HEK293T (cell line): ENCODE results near the gene PLPPR1.
"Not testable (repeated sequence)": the region's sequence is repeated elsewhere in the genome, so short reads cannot be mapped to it uniquely, and the experiment has no call there.

Experiments used
- CTCF ChIA-PET: fragments of 350-600 bp; formaldehyde crosslinking; extraction: SDS; loops from one replicate; lab custom pipeline; 2021; ENCODE audit warnings: antibody characterized with exemption, inconsistent platforms; lab: Yijun Ruan, JAX
- POLR2A ChIA-PET: fragments of 350-600 bp; formaldehyde crosslinking; extraction: SDS; loops from one replicate; lab custom pipeline; 2020; ENCODE audit warnings: antibody characterized with exemption, inconsistent platforms; lab: Yijun Ruan, JAX
- DNase-seq: peaks from one replicate; pipeline ENCODE4 v3.0.0; 2012; ENCODE audit warnings: mixed read lengths; ENCODE audit errors: extremely low spot score
- ARNT ChIP-seq: fragments of 450-650 bp; IDR thresholded peaks from 2 replicates; pipeline ENCODE4 v1.6.1; 2017; ENCODE audit warnings: mild to moderate bottlenecking
- BHLHE40 ChIP-seq: fragments of 450-650 bp; IDR thresholded peaks from 2 replicates; pipeline ENCODE4 v1.6.1; 2016; ENCODE audit warnings: mild to moderate bottlenecking, moderate library complexity, borderline replicate concordance
- CTBP1 ChIP-seq: fragments of 450-650 bp; IDR thresholded peaks from 2 replicates; pipeline ENCODE4 v1.6.1; 2016; ENCODE audit warnings: borderline replicate concordance
- ELF4 ChIP-seq: fragments of 450-650 bp; IDR thresholded peaks from 2 replicates; pipeline ENCODE4 v1.6.1; 2017; ENCODE audit warnings: antibody characterized with exemption
- FOXA1 ChIP-seq: fragments of 450-650 bp; IDR thresholded peaks from 2 replicates; pipeline ENCODE4 v1.6.1; 2016; ENCODE audit warnings: mild to moderate bottlenecking
- FOXK2 ChIP-seq: fragments of 450-650 bp; IDR thresholded peaks from 2 replicates; pipeline ENCODE4 v1.6.1; 2016; ENCODE audit warnings: mild to moderate bottlenecking
- FOXM1 ChIP-seq: fragments of 450-650 bp; IDR thresholded peaks from 2 replicates; pipeline ENCODE4 v1.6.1; 2017; ENCODE audit warnings: mild to moderate bottlenecking, borderline replicate concordance
- HDGF ChIP-seq: fragments of 450-650 bp; IDR thresholded peaks from 2 replicates; pipeline ENCODE4 v1.6.1; 2017; ENCODE audit warnings: antibody characterized with exemption, borderline replicate concordance
- L3MBTL2 ChIP-seq: fragments of 450-650 bp; conservative IDR thresholded peaks from 2 replicates; pipeline ENCODE4 v1.6.1; 2016; ENCODE audit warnings: mild to moderate bottlenecking
- LEF1 ChIP-seq: fragments of 450-650 bp; IDR thresholded peaks from 2 replicates; pipeline ENCODE4 v1.6.1; 2017; ENCODE audit warnings: mild to moderate bottlenecking, borderline replicate concordance
- NFRKB ChIP-seq: fragments of 450-650 bp; IDR thresholded peaks from 2 replicates; pipeline ENCODE4 v1.6.1; 2016; ENCODE audit warnings: mild to moderate bottlenecking, moderate library complexity
- SP1 ChIP-seq: fragments of 450-650 bp; IDR thresholded peaks from 2 replicates; pipeline ENCODE4 v1.6.1; 2017
- SUZ12 ChIP-seq: fragments of 450-650 bp; IDR thresholded peaks from 2 replicates; pipeline ENCODE4 v1.6.1; 2016; ENCODE audit warnings: mild to moderate bottlenecking
- TARDBP ChIP-seq: fragments of 450-650 bp; IDR thresholded peaks from 2 replicates; pipeline ENCODE4 v1.6.1; 2016
- ZNF384 ChIP-seq: fragments of 450-650 bp; IDR thresholded peaks from 2 replicates; pipeline ENCODE4 v1.6.1; 2016
- TF ChIP-seq, protein P1 (sequence below): fragments of 450-650 bp; IDR thresholded peaks from 2 replicates; pipeline ENCODE4 v1.6.1; 2016

Gene PLPPR1

DNA sequence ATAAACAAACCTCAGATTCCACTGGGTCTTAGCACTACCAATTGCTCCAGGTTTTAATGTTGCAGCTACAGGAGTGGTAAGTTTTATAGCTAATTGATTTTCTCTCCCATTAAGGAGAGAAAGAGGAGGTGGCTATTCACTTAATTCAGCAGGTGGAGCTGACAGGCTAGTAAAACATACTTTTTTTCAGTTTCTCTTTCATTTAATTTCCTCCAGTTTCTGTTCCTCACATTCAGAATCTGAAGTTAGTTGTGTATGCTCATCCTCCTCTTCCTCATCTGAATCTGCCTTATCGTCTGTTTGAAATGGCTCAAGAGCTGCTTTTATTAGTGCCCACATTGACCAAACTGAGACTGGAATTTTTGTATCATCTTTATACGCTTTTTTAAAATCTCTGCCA, 98.0 kb downstream of the PLPPR1 start:
- ChIA-PET CTCF (no interaction called here), POLR2A (no interaction called here)
- TF ChIP-seq ARNT, result no peak
- TF ChIP-seq ELF4, result no peak
- TF ChIP-seq LEF1, result no peak
- TF ChIP-seq FOXA1, result no peak
- TF ChIP-seq FOXK2, result no peak
- TF ChIP-seq FOXM1, result no peak
- DNase-seq, result no peak

DNA sequence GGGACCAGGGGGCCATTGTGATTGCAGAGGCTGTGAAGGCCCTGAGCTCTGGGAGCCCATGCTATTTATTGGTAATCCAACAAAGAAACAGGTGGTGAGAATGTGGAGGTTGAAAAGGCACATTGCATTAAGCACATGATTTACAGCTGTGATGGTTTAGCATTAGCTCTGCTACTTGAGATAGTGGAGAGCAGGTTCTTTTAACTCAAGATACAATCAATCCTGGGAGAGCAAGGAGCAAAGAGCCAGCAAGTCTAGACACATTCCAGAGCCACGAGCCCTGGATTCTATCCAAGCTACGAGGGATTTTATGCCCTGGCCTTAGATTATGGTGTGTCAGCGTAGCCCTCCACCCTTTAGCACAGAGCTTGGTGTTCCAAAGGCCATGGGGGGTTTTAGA, 98.8 kb downstream of the PLPPR1 start:
- CTCF ChIA-PET, POLR2A ChIA-PET, DNase-seq: not testable (repeated sequence)

DNA sequence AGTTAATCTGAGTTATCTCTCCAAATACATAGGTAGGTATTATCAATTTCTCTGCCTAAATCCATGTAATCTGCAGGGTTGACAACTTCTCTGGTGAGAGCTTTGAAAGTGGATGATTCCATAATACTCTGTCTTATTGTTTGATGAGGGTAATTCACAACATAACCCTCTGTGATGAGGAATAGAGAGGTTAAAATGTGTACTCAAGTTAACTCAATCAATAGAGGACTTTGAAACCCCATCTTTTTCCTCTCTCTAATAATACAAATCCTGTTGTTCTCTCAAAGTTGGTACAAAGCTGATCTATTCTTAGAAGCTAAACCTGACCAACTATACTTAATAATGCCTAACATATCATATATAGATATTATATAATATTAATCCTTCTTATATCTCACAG, 100.1 kb downstream of the PLPPR1 start:
- DNase-seq, result no peak
- CTCF ChIA-PET, result no interaction called here
- POLR2A ChIA-PET, result no interaction called here
- TF ChIP-seq LEF1 (no peak), NFRKB (no peak), SUZ12 (no peak), HDGF (no peak)

DNA sequence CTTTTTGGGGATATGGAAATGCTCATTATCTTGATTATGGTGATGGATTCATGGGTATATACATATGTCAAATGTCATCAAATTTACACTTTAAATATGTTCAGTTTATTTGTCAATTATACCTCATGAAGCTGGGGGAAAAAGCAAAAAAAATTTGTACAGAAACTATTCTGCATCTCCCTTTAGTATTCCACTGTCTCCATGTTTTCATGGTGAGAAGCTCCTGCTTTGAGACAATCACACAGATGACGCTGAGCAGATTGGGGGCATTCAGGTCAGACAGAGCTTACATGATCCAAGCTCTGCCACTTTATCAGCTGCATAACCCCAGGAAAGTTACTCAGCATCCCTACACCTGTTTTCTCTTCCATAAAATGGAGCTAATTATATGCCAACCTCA, 101.5 kb downstream of the PLPPR1 start:
- DNase-seq, result no peak
- POLR2A ChIA-PET, result no interaction called here

DNA sequence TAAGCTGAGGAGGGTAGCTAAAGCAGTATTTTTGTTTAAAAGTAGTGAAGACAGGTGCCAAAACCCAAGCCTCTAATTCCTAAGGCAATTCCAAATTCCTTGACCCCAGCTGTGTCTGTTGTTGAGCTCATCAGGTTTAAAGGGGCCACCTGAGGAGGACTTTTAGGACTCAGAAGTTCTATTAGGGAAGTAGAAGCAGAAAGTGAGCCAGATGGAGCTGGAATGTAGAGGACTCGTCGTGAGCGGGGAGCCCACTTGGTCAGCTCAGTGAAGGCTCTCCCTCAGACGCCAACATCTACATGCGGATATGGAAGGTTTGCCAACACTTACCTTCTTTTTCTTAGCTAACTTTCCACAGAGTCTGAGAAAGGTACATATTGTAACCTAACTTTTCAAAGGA, 102.8 kb downstream of the PLPPR1 start:
- POLR2A ChIA-PET, result no interaction called here
- no peak for TF ChIP-seq LEF1
- no peak for TF ChIP-seq FOXA1
- no peak for TF ChIP-seq FOXM1
- TF ChIP-seq SUZ12, result no peak
- no peak for TF ChIP-seq NFRKB
- TF ChIP-seq, protein P1, sequence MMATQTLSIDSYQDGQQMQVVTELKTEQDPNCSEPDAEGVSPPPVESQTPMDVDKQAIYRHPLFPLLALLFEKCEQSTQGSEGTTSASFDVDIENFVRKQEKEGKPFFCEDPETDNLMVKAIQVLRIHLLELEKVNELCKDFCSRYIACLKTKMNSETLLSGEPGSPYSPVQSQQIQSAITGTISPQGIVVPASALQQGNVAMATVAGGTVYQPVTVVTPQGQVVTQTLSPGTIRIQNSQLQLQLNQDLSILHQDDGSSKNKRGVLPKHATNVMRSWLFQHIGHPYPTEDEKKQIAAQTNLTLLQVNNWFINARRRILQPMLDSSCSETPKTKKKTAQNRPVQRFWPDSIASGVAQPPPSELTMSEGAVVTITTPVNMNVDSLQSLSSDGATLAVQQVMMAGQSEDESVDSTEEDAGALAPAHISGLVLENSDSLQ, result no peak
- no peak for TF ChIP-seq ELF4
- no peak for TF ChIP-seq ARNT
- no peak for TF ChIP-seq HDGF
- TF ChIP-seq L3MBTL2, result no peak
- no peak for DNase-seq
- CTCF ChIA-PET, result no interaction called here

More for the DNA sequence above, 101.5 kb downstream of the PLPPR1 start:
- no peak for TF ChIP-seq L3MBTL2
- TF ChIP-seq, protein P1, result no peak
- no peak for TF ChIP-seq ARNT
- TF ChIP-seq FOXM1, result no peak
- no peak for TF ChIP-seq SP1
- TF ChIP-seq FOXK2, result no peak
- TF ChIP-seq NFRKB, result no peak
- TF ChIP-seq SUZ12, result no peak
- no peak for TF ChIP-seq LEF1
- TF ChIP-seq HDGF, result no peak
- no peak for TF ChIP-seq TARDBP
- no peak for TF ChIP-seq ZNF384
- no peak for TF ChIP-seq FOXA1
- no peak for TF ChIP-seq CTBP1
- CTCF ChIA-PET, result no interaction called here

DNA sequence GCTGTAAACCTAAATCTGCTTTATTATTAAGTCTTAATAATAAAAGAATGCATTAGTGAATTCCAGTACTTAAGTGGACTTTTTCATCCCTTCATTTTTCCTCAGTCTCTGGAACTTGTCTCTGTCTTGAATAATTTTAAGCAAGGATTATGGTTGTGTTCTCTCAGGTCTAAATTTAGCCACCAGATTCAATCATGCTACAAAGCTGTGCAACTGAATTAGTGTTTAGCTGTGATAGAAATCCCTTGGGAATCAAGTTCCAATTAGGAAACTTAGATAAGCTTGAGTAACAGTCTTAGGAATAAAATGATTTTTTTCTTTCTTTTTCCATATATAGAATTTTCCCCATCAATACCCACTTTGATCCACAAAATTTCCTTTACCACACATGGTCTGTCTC, 104.3 kb downstream of the PLPPR1 start:
- CTCF ChIA-PET, result no interaction called here
- POLR2A ChIA-PET, result no interaction called here
- TF ChIP-seq ARNT (no peak), ELF4 (no peak), TARDBP (no peak), SP1 (no peak), NFRKB (no peak), ZNF384 (no peak), BHLHE40 (no peak), CTBP1 (no peak), L3MBTL2 (no peak), FOXK2 (no peak), FOXM1 (no peak), FOXA1 (no peak)
- TF ChIP-seq, protein P1, result no peak
- no peak for DNase-seq

DNA sequence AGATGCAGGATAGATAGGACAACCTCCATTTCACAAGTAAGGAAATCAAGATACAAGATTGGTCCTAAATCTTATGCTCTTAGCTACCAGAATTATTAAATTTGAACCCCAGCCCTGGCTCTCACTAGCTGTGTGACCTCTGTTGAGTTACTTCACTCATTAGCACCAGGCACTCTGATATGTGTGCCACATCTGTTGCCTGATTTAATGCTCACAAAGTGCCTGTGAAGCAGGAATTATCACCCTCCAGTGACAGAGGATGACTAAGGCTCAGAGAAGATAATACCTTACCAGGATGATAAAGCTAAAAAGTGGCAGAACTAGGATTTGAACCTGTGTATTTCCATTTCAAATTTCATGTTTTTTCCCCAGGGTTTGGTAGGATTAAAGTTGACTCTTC, 110.0 kb downstream of the PLPPR1 start:
- TF ChIP-seq ARNT, result no peak
- TF ChIP-seq SP1, result no peak
- no peak for TF ChIP-seq CTBP1
- TF ChIP-seq FOXK2, result no peak
- TF ChIP-seq ELF4, result no peak
- no peak for TF ChIP-seq NFRKB
- TF ChIP-seq ZNF384, result no peak
- POLR2A ChIA-PET, result no interaction called here
- no peak for DNase-seq
- CTCF ChIA-PET, result no interaction called here

DNA sequence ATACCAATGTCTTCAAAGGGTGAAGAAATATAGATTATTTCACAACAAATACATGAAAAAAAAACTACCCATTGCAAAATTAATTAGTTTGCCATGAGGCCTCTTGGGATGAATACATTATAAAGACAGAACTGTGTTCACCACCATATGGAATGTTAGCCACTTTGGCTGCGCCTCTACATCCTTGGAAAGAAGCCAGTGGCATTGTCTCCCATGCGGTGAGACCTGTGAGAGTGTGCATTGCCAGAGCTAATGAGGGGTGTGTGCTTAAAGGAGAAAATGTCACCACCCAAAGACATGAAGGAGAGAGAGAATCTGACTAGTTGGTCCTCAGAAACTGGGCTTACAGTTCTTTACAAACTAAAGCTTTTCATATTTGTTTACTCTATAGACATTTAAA, 110.6 kb downstream of the PLPPR1 start:
- TF ChIP-seq LEF1, result no peak
- TF ChIP-seq ZNF384, result no peak
- no peak for TF ChIP-seq FOXA1
- no peak for TF ChIP-seq NFRKB
- TF ChIP-seq ELF4, result no peak
- no peak for TF ChIP-seq TARDBP
- CTCF ChIA-PET, result no interaction called here

More for the DNA sequence above, 110.6 kb downstream of the PLPPR1 start:
- DNase-seq, result no peak
- POLR2A ChIA-PET, result no interaction called here
